Peyer's patch (tissue), 4 donors: ENCODE results near the gene TOM1L1. TPM values are rescaled to one million over a fixed set of nuclear protein-coding genes. Genes with fewer than 3 reads are reported as not detected.
A peak's percentile ranks its signal among the peaks of the same experiment; 100 is the strongest.

ENCODE experiments used
- DNase-seq, 3 donors: peaks; one replicate each; pipeline ENCODE4 v3.0.0-alpha.2; 2017 to 2019
- H3K27ac ChIP-seq, 4 donors: fragments of 200-600 bp; sonication (generic); one replicate each; pipeline ENCODE4 v1.5.1; 2016 to 2019
- H3K27me3 ChIP-seq, 2 donors: fragments of 200-600 bp; sonication (generic); one replicate each; pipeline ENCODE4 v1.5.1; 2019
- H3K36me3 ChIP-seq, 3 donors: fragments of 200-600 bp; sonication (generic); one replicate each; pipeline ENCODE4 v1.5.1; 2016 to 2019
- H3K4me1 ChIP-seq, 4 donors: fragments of 200-600 bp; sonication (generic); one replicate each; pipeline ENCODE4 v1.5.1; 2016 to 2019
- H3K4me3 ChIP-seq, 4 donors: fragments of 200-600 bp; sonication (generic); 1 replicate in 3 of 4; 2 replicates in 1 of 4; pipeline ENCODE4 v1.5.1; 2016 to 2019; ENCODE audit warnings: mild to moderate bottlenecking in 1 of 4
- H3K9me3 ChIP-seq, 4 donors: fragments of 200-600 bp; sonication (generic); one replicate each; pipeline ENCODE4 v1.5.1; 2016 to 2019; ENCODE audit warnings: mild to moderate bottlenecking in 1 of 4
- POLR2A ChIP-seq, 2 donors: fragments of 450-650 bp; IDR thresholded peaks; one replicate each; pipeline ENCODE4 v1.5.1; 2017; ENCODE audit warnings: antibody characterized with exemption in 2 of 2, mild to moderate bottlenecking in 2 of 2, moderate library complexity in 2 of 2
- total RNA-seq, 4 donors: library from RNA; depleted of rRNA; stranded (reverse); fragments of >200 nt; gene quantifications; one replicate each; pipeline ENCODE4 v1.1.0, GENCODE V29; 2016
- TF ChIP-seq, protein P1 (sequence below), 6 experiments: fragments of 450-650 bp in 4 of 6; fragments of 200-600 bp in 2 of 6; sonication (generic) in 1 of 6; IDR thresholded peaks; one replicate each; pipeline ENCODE4 v1.5.1; 2017 to 2019; ENCODE audit warnings: antibody characterized with exemption in 6 of 6, mild to moderate bottlenecking in 3 of 6, moderate library complexity in 1 of 6

The TOM1L1 gene
- total RNA-seq, 4 donors from 2014 or later = 35.5 to 108 (median 87.8) TPM

GRCh38 chr17:54888254-54888653 lies 12.4 kb upstream of the TOM1L1 start:
- TF ChIP-seq, protein P1, sequence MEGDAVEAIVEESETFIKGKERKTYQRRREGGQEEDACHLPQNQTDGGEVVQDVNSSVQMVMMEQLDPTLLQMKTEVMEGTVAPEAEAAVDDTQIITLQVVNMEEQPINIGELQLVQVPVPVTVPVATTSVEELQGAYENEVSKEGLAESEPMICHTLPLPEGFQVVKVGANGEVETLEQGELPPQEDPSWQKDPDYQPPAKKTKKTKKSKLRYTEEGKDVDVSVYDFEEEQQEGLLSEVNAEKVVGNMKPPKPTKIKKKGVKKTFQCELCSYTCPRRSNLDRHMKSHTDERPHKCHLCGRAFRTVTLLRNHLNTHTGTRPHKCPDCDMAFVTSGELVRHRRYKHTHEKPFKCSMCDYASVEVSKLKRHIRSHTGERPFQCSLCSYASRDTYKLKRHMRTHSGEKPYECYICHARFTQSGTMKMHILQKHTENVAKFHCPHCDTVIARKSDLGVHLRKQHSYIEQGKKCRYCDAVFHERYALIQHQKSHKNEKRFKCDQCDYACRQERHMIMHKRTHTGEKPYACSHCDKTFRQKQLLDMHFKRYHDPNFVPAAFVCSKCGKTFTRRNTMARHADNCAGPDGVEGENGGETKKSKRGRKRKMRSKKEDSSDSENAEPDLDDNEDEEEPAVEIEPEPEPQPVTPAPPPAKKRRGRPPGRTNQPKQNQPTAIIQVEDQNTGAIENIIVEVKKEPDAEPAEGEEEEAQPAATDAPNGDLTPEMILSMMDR (IDR thresholded peaks at IDR 0.05) = no peak
- no peak for TF ChIP-seq POLR2A (IDR thresholded peaks at IDR 0.05)
- Histone ChIP-seq H3K27me3 (no peaks in the 10 kb centered on the region), H3K4me1 (no peaks in the 10 kb centered on the region), H3K4me3 (no peak overlapping the region), H3K9me3 (no peaks in the 10 kb centered on the region), H3K27ac (no peak overlapping the region), H3K36me3 (no peaks in the 10 kb centered on the region)
- no peak for DNase-seq

DNA sequence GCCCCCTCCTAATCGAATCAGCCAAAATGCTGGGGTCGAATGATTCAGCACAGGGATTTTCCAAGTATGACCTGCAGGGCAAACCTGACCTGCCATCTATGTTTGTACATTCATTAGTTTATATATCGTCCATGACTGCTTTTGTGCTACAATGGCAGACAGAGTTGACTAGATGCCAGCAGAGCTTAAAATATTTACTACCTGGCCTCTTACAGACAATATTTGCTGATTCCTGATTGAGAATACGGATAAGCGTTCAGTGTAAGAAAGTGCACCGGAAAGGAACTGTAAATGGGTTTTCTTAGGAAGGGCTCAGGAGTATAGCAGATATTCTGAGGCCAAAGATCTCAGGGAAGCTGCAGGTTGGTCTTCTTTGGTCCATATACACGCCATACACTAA lies 11.7 kb upstream of the TOM1L1 start:
- Histone ChIP-seq H3K4me3 (no peak overlapping the region), H3K27me3 (no peaks in the 10 kb centered on the region), H3K36me3 (no peaks in the 10 kb centered on the region), H3K27ac (no peak overlapping the region), H3K4me1 (no peaks in the 10 kb centered on the region), H3K9me3 (no peaks in the 10 kb centered on the region)
- TF ChIP-seq POLR2A (IDR thresholded peaks at IDR 0.05) = no peak
- TF ChIP-seq, protein P1 (IDR thresholded peaks at IDR 0.05) = no peak
- no peak for DNase-seq

- H3K36me3 ChIP-seq = no peaks in the 10 kb centered on the region
- no peak overlapping the region for H3K4me3 ChIP-seq
- TF ChIP-seq, protein P1 (IDR thresholded peaks at IDR 0.05) = peak in 3 of 6 experiments; percentile 35 to 47 (median 36)
- TF ChIP-seq POLR2A (IDR thresholded peaks at IDR 0.05) = no peak
- no peaks in the 10 kb centered on the region for H3K4me1 ChIP-seq
- H3K27ac ChIP-seq = no peak overlapping the region
- DNase-seq = no peak
- no peaks in the 10 kb centered on the region for H3K9me3 ChIP-seq
- no peaks in the 10 kb centered on the region for H3K27me3 ChIP-seq
Measured at GRCh38 chr17:54891176-54891821, 9.4 kb upstream of the TOM1L1 start.

DNA sequence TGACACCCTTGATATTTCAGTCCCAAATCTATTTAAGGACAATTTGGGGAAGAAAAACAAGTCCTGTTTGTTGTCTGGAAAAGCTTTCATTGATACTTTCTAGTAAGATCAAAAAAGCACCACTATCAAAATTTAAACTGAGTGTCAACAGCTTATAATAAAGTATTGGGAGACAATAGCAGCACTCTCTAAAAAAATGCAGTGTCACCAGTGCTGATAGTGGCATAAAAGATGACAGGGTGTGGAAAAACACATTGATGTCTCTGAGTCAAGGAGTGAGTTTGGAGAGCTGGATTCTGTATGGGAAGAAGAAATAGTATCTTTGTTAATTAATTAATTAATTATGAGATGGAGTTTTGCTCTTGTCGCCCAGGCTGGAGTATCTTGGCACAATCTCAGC lies 8.3 kb upstream of the TOM1L1 start:
- Histone ChIP-seq H3K27ac (no peak overlapping the region), H3K4me3 (no peak overlapping the region), H3K4me1 (no peaks in the 10 kb centered on the region), H3K9me3 (no peaks in the 10 kb centered on the region), H3K27me3 (no peaks in the 10 kb centered on the region), H3K36me3 (no peaks in the 10 kb centered on the region)
- DNase-seq = no peak
- TF ChIP-seq, protein P1 (IDR thresholded peaks at IDR 0.05) = no peak
- TF ChIP-seq POLR2A (IDR thresholded peaks at IDR 0.05) = no peak

- Histone ChIP-seq H3K9me3 (no peaks in the 10 kb centered on the region), H3K27me3 (no peaks in the 10 kb centered on the region), H3K4me1 (peaks cover 0 to 7% (median 0%) of the 10 kb centered on the region in 4 donors), H3K36me3 (no peaks in the 10 kb centered on the region), H3K27ac (no peak overlapping the region), H3K4me3 (no peak overlapping the region)
- TF ChIP-seq, protein P1 (IDR thresholded peaks at IDR 0.05) = no peak
- no peak for TF ChIP-seq POLR2A (IDR thresholded peaks at IDR 0.05)
- DNase-seq = no peak
Measured at GRCh38 chr17:54898576-54898975, 2.1 kb upstream of the TOM1L1 start.
